AG09309 (cell line): ENCODE measurements around the gene KLRG1.

Source experiments
- DNase-seq: peaks from one replicate; pipeline ENCODE4 v3.0.0-alpha.2; 2010; ENCODE audit warnings: low read depth
- H3K4me3 ChIP-seq: 2 replicates; pipeline ENCODE4 v1.5.1; 2011; ENCODE audit warnings: mild to moderate bottlenecking, low read depth, low read length, moderate library complexity; ENCODE audit not compliant: control insufficient read depth
- TF ChIP-seq, protein P1 (sequence below): IDR thresholded peaks from 2 replicates; pipeline ENCODE4 v1.5.1; 2011; ENCODE audit warnings: mild to moderate bottlenecking, low read depth, low read length, inconsistent platforms; ENCODE audit not compliant: insufficient read depth, control insufficient read depth; ENCODE audit errors: missing control alignments

The KLRG1 gene

DNA sequence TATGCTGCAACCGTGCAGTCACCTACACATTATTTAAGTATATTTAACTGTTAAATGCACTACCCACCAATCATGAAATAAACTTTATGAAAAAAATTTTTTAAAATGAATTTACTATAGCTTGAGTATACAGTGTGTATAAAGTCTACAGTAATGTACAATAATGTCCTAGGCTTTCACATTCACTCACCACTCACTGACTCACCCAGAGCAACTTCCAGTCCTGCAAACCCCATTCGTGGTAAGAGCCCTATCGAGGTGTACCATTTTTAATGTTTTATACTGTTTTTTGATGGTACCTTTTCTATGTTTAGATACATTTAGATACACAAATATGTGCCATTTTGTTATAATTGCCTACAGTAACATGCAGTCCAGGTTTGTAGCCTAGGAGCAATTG lies 48.1 kb downstream of the KLRG1 start:
- DNase-seq: no peak
- TF ChIP-seq, protein P1, sequence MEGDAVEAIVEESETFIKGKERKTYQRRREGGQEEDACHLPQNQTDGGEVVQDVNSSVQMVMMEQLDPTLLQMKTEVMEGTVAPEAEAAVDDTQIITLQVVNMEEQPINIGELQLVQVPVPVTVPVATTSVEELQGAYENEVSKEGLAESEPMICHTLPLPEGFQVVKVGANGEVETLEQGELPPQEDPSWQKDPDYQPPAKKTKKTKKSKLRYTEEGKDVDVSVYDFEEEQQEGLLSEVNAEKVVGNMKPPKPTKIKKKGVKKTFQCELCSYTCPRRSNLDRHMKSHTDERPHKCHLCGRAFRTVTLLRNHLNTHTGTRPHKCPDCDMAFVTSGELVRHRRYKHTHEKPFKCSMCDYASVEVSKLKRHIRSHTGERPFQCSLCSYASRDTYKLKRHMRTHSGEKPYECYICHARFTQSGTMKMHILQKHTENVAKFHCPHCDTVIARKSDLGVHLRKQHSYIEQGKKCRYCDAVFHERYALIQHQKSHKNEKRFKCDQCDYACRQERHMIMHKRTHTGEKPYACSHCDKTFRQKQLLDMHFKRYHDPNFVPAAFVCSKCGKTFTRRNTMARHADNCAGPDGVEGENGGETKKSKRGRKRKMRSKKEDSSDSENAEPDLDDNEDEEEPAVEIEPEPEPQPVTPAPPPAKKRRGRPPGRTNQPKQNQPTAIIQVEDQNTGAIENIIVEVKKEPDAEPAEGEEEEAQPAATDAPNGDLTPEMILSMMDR: no peak
- no peak overlapping the region for H3K4me3 ChIP-seq

DNA sequence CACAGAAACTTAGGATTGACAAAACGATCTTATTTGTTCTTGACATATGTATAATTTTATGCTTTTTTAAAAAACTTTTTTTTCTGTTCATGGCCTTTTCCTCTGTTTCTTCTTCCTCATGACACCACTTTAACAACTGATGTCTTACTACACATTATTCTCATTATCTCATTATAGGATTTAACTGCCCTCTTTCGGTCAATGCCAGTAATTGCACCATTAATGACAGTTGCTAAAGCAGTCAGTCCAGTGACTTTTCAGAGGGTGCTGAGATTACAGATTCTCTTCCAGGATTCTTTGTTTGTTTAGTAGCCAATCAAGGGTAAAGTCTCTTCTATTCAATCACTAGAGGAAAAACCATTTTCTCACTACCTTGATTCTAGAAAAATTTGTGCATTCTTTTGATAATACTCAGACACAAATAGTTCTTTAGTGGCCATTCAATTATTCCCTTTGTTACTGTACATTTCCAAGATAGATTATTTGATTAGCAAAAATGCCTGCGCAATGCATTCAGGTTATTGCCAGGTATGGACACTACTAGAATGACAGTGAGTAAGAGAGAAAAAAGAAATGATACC lies 50.1 kb downstream of the KLRG1 start:
- H3K4me3 ChIP-seq: no peak overlapping the region
- TF ChIP-seq, protein P1: peak; percentile 54
- peak; percentile 17 for DNase-seq

DNA sequence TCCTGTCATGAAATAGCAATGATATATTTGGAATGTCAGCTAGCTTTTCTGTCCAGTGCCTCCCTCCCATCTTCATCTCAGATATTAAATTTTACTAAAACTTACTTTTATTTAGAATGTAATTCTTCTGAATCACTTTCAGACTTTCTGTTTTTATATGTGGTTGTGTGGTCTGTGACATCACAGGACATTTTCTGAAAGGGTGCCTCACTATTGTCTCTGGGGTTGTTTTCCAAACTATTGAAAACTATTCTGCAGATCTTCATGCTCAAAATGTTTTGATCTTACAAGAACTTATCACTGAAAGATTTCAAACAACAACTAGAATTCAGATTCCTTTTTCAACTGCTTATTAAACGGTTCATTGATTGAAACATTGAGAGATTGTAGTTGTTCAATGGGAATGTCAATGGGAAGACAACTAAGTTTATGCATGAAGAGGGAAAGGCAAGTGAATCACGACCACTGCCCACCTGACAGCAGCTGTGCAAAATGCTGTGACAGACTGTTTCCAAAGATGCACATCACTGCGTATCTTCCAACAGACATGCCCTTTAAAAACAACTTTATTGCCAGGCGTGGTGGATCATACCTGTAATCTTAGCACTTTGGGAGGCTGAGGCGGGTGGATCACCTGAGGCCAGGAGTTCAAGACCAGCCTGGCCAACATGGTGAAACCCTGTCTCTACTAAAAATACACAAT lies 51.3 kb downstream of the KLRG1 start:
- TF ChIP-seq, protein P1: no peak
- DNase-seq: no peak

DNA sequence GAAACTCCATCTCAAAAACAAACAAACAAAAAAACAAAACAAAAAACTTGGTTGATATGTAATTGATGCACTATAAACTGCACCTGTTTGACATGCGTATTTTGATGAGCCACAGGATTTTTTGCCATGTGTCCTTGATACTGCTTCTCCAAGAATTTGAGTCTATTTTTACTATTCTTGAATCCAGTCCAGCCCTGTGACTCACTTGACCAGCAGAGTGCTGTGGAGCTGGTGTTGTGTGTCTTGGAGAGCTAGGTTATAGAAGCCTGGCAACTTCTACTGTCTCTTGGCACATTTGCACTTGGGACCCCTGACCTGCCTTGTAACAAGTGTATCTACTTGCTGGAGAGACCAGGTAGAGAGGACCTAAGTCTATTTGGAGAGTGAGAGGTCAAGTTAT lies 52.0 kb downstream of the KLRG1 start:
- peak; percentile 17 for DNase-seq
- H3K4me3 ChIP-seq: no peak overlapping the region
- TF ChIP-seq, protein P1: no peak

More for the DNA sequence above, 51.3 kb downstream of the KLRG1 start:
- no peak overlapping the region for H3K4me3 ChIP-seq

DNA sequence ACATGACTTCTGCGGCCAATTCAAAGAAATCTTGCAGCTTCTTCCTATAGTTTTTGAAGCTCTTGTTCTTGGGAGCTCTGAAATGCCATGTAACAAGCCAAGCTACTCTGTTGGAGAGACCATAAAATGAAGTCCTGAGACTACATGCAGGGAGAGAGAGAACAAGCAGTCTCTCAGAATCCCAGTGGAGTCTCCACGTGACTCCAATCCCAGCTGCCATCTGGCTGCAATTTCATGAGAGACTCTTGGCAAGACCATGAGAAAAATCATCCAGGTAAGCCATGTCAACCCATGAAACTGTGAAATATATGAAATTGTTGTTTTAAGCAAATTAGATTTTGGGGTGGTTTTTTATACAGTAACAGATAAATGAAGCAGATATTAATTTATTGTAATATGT lies 54.4 kb downstream of the KLRG1 start:
- no peak overlapping the region for H3K4me3 ChIP-seq
- no peak for DNase-seq
- TF ChIP-seq, protein P1: no peak

DNA sequence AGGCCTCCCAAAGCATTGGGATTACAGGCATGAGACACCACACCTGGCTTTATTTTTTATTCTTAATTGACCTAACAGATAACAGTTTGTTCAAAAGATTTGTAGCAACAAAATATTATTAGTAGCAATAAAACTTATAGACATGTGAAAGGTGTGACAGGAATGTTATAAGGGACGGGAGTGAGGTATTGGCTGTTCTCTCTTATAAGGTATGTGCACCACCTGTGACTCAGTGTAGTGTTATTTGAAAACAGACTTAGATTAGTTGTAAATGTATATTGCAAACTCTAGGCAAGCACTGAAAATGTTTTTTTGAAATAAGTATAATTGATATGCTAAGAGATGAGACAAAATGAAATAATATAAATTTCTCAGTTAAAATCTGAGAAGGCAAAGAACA lies 57.8 kb downstream of the KLRG1 start:
- DNase-seq: no peak
- H3K4me3 ChIP-seq: no peak overlapping the region
- TF ChIP-seq, protein P1: no peak
